DND-41 (cell line): Measurements from ENCODE around the gene CLEC3A.

ENCODE experiments used
- ATAC-seq: fragments of 200-7000 bp; cut with Tn5 transposase; 3 replicates; pipeline ENCODE4 v1.9.1; 2021; ENCODE audit warnings: low read depth; ENCODE audit not compliant: insufficient read depth
- DNase-seq: peaks from one replicate; pipeline ENCODE4 v3.0.0-alpha.2; 2020
- H2AFZ ChIP-seq: 2 replicates; pipeline ENCODE4 v1.6.0; 2012; ENCODE audit warnings: low read depth, low read length
- H3K27ac ChIP-seq: 2 replicates; pipeline ENCODE4 v1.5.1; 2012; ENCODE audit warnings: low read length, inconsistent platforms
- H3K27me3 ChIP-seq: fragments of 200-600 bp; sonication (generic); 2 replicates; pipeline ENCODE4 v1.6.0; 2012; ENCODE audit warnings: low read length, mild to moderate bottlenecking, inconsistent platforms; ENCODE audit not compliant: insufficient read depth, poor library complexity
- H3K36me3 ChIP-seq: 2 replicates; pipeline ENCODE4 v1.5.1; 2012; ENCODE audit warnings: low read length, inconsistent platforms; ENCODE audit not compliant: insufficient read depth
- H3K4me1 ChIP-seq: 2 replicates; pipeline ENCODE4 v1.5.1; 2012; ENCODE audit warnings: mild to moderate bottlenecking, low read length; ENCODE audit not compliant: insufficient read depth
- H3K4me2 ChIP-seq: 2 replicates; pipeline ENCODE4 v1.6.0; 2012; ENCODE audit warnings: mild to moderate bottlenecking, moderate library complexity, low read length, inconsistent platforms; ENCODE audit not compliant: insufficient read depth
- H3K4me3 ChIP-seq, 2 experiments: fragments of 200-600 bp in 1 of 2; shearing (Covaris generic) in 1 of 2; 2 replicates each; pipeline ENCODE4 v1.5.1; 2012 to 2016; ENCODE audit warnings: inconsistent platforms in 2 of 2, low read length in 2 of 2, mild to moderate bottlenecking in 2 of 2, low read depth in 1 of 2, moderate library complexity in 1 of 2
- H3K79me2 ChIP-seq: 2 replicates; pipeline ENCODE4 v1.6.0; 2012; ENCODE audit warnings: low read length, inconsistent platforms; ENCODE audit not compliant: insufficient read depth
- H3K9ac ChIP-seq: 2 replicates; pipeline ENCODE4 v1.6.0; 2012; ENCODE audit warnings: low read depth, mild to moderate bottlenecking, inconsistent platforms, low read length, moderate library complexity
- H3K9me3 ChIP-seq: 2 replicates; pipeline ENCODE4 v1.5.1; 2012; ENCODE audit warnings: low read length, moderate library complexity, mild to moderate bottlenecking, inconsistent platforms; ENCODE audit not compliant: insufficient read depth, severe bottlenecking
- H4K20me1 ChIP-seq: 2 replicates; pipeline ENCODE4 v1.6.0; 2012; ENCODE audit warnings: low read length; ENCODE audit not compliant: insufficient read depth
- EZH2 ChIP-seq: IDR thresholded peaks from 3 replicates; pipeline ENCODE4 v1.6.1; 2012; ENCODE audit warnings: borderline replicate concordance, low read depth, mild to moderate bottlenecking, moderate library complexity, low read length, inconsistent platforms; ENCODE audit not compliant: severe bottlenecking
- TF ChIP-seq, protein P1 (sequence below): IDR thresholded peaks from 2 replicates; pipeline ENCODE4 v1.5.1; 2012; ENCODE audit warnings: borderline replicate concordance, low read length, moderate library complexity, mild to moderate bottlenecking; ENCODE audit not compliant: poor library complexity, severe bottlenecking; ENCODE audit errors: extremely low read depth

Gene CLEC3A

DNA sequence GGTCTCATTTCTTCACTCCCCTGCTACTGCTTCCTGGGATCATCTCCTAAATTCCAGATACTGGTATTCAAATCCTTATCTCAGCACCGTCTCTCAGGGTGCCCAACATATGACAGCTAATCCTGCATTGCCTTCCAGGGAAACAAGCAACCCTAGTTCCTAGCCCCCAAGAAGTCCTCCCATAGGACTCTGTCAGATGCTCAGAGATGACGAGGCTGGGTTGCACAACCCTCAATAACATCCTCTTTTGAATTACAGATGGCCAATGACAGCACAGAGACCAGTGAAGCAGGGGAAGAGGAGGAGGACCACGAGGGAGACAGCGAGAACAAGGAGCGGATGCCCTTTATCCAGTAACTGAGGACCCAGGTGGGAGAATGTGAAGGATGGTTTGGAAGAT is 45.0 kb upstream of the CLEC3A start:
- Histone ChIP-seq H3K79me2 (no peaks in the 10 kb centered on the region), H3K36me3 (no peaks in the 10 kb centered on the region), H2AFZ (no peak overlapping the region), H3K4me2 (no peak overlapping the region), H3K4me3 (no peak overlapping the region), H3K9me3 (no peaks in the 10 kb centered on the region), H4K20me1 (no peaks in the 10 kb centered on the region), H3K9ac (no peak overlapping the region), H3K27ac (no peak overlapping the region), H3K27me3 (no peaks in the 10 kb centered on the region), H3K4me1 (no peaks in the 10 kb centered on the region)
- no peak for ATAC-seq
- DNase-seq: no peak
- TF ChIP-seq, protein P1, sequence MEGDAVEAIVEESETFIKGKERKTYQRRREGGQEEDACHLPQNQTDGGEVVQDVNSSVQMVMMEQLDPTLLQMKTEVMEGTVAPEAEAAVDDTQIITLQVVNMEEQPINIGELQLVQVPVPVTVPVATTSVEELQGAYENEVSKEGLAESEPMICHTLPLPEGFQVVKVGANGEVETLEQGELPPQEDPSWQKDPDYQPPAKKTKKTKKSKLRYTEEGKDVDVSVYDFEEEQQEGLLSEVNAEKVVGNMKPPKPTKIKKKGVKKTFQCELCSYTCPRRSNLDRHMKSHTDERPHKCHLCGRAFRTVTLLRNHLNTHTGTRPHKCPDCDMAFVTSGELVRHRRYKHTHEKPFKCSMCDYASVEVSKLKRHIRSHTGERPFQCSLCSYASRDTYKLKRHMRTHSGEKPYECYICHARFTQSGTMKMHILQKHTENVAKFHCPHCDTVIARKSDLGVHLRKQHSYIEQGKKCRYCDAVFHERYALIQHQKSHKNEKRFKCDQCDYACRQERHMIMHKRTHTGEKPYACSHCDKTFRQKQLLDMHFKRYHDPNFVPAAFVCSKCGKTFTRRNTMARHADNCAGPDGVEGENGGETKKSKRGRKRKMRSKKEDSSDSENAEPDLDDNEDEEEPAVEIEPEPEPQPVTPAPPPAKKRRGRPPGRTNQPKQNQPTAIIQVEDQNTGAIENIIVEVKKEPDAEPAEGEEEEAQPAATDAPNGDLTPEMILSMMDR: no peak
- TF ChIP-seq EZH2: no peak

DNA sequence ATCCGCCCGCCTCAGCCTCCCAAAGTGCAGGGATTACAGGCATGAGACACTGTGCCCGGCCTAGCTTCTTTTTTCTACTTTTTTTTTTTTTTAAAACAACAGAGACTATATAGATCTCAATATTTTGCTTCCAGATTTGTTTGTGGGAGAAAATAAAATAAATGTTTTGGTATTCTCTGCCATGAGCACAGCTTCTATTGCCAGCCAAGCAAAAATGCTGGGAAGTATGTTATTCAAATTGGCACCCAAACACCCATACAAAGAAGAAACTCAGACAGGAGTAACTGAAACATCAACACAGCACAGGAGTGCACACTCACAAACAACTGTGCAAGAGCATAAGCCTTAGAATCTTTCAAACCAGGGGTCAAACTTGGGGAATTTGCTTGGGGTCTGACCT is 37.2 kb upstream of the CLEC3A start:
- H3K27ac ChIP-seq: no peak overlapping the region
- DNase-seq (no peak), ATAC-seq (no peak)
- no peak overlapping the region for H3K4me2 ChIP-seq
- no peak overlapping the region for H3K9ac ChIP-seq
- no peaks in the 10 kb centered on the region for H3K9me3 ChIP-seq
- H3K27me3 ChIP-seq: no peaks in the 10 kb centered on the region
- H3K4me1 ChIP-seq: no peaks in the 10 kb centered on the region
- H4K20me1 ChIP-seq: no peaks in the 10 kb centered on the region
- H3K79me2 ChIP-seq: no peaks in the 10 kb centered on the region
- no peaks in the 10 kb centered on the region for H3K36me3 ChIP-seq
- H3K4me3 ChIP-seq: no peak overlapping the region
- TF ChIP-seq, protein P1: no peak
- TF ChIP-seq EZH2: no peak
- H2AFZ ChIP-seq: no peak overlapping the region

DNA sequence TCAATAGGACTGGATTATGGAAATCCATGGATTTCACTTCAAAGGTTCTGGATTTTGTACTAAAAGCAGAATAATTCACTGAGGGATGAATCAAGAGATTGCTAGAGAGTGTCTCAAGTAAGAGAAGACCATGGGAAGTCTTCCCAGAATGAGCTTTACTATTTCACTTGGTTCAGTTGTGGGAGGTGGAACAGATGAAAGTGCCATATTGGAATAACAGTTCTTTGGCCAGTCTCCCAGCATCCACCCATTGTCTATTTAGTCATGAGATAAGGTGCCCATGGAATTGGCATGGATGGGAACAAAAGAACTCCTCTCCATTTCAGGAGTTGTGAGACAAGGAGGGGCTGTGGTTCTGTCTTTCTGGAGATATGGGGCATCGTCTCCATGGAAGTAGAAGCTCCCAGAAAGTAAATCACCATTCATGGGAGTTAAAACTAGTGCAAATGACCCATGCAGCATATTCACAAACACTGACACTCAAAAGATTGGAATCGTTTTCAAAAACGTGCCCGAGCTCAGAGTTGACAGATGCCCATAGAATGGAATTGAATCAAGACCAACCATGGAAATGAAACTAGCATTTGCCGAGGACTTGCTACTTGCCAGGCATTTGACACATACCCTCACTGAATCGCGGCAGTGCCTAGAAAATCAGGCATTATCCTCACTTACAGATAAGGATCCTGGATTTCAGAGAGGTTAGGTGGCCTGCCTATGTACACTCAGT is 36.2 kb upstream of the CLEC3A start:
- Histone ChIP-seq H3K79me2 (no peaks in the 10 kb centered on the region), H3K4me3 (no peak overlapping the region), H3K9ac (no peak overlapping the region), H3K4me1 (no peaks in the 10 kb centered on the region), H3K4me2 (no peak overlapping the region), H2AFZ (no peak overlapping the region), H3K36me3 (no peaks in the 10 kb centered on the region), H4K20me1 (no peaks in the 10 kb centered on the region), H3K27ac (no peak overlapping the region), H3K9me3 (no peaks in the 10 kb centered on the region), H3K27me3 (no peaks in the 10 kb centered on the region)
- DNase-seq (no peak), ATAC-seq (no peak)
- TF ChIP-seq, protein P1: no peak
- TF ChIP-seq EZH2: no peak

DNA sequence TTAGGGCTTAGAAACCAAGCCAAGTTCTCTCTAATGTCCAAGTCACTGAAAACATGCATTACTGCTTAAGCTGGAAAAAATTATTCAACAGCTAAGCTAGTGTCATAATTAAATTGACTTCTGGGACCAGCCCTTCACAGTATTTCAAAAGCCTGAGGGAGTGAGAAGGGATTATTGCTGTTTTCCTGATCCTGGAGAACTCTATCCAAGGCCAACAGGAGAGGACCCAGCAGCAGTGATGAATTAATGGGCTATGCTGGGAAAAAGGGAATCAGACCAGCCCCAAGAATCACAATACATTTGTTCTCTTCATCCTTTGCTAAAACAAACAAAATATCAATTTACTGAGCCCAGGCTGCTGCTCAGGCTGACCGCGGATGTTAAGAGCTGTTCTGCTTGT is 34.5 kb upstream of the CLEC3A start:
- Histone ChIP-seq H2AFZ (no peak overlapping the region), H3K79me2 (no peaks in the 10 kb centered on the region), H3K9me3 (no peaks in the 10 kb centered on the region), H3K4me2 (no peak overlapping the region), H3K9ac (no peak overlapping the region), H3K27ac (no peak overlapping the region), H3K4me1 (no peaks in the 10 kb centered on the region), H4K20me1 (no peaks in the 10 kb centered on the region), H3K4me3 (no peak overlapping the region), H3K27me3 (no peaks in the 10 kb centered on the region), H3K36me3 (no peaks in the 10 kb centered on the region)
- ATAC-seq (no peak), DNase-seq (no peak)
- TF ChIP-seq, protein P1: no peak
- TF ChIP-seq EZH2: no peak
